Ammon's horn (tissue), 1 donor: ENCODE measurements around the gene IL23R.
A peak's percentile ranks its signal among the peaks of the same experiment; 100 is the strongest.

Experiments used
- DNase-seq: peaks from one replicate; pipeline ENCODE4 v3.0.0-alpha.2; 2016; ENCODE audit warnings: low spot score

Gene IL23R

DNA sequence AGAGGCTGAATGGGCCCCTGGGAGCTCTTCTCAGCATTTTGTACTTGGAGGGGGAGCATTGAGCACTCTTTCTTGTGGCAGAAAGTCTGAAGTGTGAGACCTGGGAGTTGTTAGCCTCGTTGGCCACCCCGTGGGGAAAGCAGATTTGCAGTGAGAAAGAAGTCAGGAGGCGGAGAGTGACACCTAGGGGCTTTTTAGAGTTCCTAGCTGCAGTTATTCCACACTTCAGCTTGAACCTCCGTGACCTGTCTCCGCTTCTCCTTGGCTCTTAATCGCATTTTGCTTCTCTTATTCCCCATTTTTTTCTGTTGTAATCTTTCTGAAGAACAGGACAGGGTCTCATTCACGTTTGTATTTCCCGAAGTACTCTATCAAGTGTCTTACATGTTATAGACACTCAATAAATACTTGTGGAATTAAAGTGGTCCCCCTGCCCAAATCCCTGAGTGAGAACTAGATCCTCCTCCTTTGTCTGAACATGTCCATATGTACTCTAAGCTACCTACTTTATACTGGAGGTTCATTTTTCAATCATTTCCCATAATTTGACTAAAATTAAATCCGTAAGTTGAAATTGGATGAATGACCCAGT, 17.0 kb upstream of the IL23R start:
- DNase-seq: peak; percentile 80

DNA sequence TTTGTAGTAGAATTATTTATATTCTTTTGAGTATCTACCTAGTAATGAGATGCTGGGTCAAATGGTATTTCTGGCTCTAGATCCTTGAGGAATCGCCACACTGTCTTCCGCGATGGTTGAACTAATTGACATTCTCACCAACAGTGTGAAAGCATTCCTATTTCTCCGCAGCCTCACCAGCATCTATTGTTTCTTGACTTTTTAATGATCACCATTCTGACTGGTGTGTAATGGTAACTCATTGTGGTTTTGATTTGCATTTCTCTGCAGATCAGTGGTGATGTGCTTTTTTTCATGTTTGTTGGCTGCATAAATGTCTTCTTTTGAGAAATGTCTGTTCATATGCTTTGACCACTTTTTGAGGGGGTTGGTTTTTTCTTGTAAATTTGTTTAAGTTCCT, 15.3 kb upstream of the IL23R start:
- no peak for DNase-seq

DNA sequence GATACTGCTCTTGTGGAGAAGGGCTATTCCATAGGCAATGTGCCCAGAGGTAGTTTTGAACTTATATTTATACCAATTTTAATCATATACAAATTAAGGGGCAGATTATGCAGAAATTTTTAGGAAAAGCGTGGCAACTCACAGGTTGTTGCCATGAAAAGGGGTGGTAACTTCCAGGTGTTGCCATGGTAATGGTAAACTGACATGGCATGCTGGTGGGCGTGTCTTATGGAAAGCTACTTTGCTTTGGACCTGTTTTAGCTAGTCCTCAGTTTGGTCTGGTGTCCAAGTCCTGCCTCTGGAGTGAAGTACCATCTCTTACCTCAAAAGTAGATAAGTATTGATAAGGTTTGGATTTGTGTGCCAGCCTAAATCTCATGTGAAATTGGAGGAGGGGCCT, 7.9 kb upstream of the IL23R start:
- no peak for DNase-seq

- no peak for DNase-seq
Measured at GRCh38 chr1:67159233-67159632, 7.0 kb upstream of the IL23R start.

GRCh38 chr1:67162954-67163353, 3.3 kb upstream of the IL23R start:
- DNase-seq: no peak

- DNase-seq: no peak
Measured at GRCh38 chr1:67165468-67166041, 699 bp upstream of the IL23R start.

DNA sequence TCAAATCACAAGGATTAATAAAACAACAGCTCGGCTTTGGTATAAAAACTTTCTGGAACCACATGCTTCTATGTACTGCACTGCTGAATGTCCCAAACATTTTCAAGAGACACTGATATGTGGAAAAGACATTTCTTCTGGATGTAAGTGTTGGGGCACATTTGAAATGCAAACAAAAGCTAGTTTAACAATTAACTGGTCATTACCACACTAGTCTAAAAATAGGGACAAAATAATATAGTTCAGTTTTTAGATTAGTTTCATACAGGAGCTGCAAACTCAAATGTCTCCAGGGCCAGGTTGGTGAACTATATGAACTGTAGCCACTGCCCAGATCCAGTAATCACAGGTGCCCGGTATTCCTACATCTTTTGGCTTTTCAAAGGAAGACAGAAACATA, 3.2 kb downstream of the IL23R start:
- DNase-seq: no peak

GRCh38 chr1:67169932-67170331, 3.7 kb downstream of the IL23R start:
- no peak for DNase-seq

GRCh38 chr1:67170751-67171573, 4.7 kb downstream of the IL23R start:
- DNase-seq: no peak

DNA sequence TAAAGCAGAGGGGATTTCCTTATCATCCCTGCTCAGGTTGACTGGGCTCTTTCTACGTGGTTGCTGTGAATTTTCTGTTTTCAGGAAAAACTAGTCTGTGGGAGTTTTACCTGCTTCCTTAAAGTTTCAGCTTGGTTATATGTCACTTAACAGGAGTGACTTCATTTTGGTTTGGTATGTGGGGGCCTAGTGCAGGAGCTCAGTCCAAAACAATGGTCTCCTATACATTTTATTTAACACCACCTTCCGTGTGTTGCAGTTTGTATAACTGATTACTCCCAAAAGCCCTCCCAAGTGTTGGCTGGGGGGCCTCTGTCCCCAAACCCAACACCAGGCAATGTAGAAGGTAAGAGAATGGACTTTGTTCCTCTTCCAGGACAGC, 5.3 kb downstream of the IL23R start:
- DNase-seq: no peak

DNA sequence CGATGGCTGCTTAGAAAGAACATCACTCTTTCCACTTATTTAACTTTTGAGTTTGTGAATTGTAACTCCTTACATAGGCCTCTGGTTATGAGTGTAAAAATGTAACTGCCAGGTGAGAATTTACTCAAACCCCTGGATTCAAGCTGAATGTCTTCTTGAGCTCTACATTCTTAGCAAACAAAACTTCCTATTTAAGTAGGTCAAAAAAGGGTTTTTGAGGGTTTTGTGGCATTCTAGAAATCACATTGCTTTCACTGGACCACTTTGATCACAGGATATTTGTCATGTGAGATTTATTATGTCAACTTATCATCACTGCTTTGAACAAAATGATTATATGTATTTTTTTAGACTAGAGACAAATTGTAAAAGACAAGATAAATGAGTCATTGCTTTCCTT, 5.7 kb downstream of the IL23R start:
- no peak for DNase-seq

GRCh38 chr1:67173988-67174387, 7.7 kb downstream of the IL23R start:
- no peak for DNase-seq

GRCh38 chr1:67174716-67175284, 8.5 kb downstream of the IL23R start:
- no peak for DNase-seq

DNA sequence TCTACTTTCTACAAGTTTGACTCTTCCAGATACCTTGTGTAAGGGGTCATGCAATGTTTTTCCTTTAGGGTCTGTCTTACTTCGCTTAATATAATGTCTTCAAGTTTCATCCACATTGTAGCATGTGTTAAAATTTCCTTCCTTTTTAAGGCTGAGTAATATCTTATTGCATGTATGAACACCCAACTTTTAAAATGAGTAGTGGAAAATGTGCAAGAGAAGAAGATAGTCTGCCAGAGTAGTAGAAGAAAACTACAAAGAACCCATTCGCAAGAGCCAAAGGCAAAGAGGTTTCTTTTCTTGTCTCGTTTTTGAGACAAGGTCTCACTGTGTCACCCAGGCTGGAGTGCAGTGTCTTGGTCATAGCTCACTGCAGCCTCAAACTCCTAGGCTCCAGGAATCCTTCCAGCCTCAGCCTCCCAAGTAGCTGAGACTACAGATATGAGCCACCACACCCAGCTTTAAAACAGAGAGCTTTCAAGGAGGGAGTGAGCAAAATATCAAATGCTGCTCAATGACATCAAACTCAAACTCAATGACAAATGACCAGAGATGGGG, 9.4 kb downstream of the IL23R start:
- DNase-seq: no peak

DNA sequence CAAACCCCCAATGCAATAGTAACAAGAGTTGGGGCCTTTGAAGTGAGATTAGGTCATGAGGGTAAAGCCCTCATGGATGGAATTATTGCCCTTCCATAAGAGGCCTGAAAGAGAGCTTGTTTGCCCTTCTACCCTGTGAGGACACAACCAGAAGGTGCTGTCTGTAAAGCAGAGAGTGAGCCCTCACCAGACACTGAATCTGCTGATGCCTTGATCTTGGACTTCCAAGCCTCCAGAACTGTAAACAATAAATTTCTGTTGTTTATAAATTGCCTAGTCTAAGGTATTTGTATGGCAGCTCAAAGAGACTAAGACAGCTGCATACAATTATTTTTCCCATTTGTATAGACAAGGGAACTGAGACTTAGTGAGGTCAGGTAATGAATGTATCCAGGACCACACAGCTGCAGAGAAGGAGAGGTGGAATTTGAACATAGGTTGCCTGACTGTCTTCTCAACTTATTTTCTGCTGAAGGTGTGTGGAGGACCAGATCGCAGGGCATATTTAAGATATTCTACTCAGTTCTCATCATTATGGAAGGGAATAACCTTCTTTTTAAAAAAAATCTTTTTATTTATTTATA, 18.7 kb downstream of the IL23R start:
- no peak for DNase-seq

DNA sequence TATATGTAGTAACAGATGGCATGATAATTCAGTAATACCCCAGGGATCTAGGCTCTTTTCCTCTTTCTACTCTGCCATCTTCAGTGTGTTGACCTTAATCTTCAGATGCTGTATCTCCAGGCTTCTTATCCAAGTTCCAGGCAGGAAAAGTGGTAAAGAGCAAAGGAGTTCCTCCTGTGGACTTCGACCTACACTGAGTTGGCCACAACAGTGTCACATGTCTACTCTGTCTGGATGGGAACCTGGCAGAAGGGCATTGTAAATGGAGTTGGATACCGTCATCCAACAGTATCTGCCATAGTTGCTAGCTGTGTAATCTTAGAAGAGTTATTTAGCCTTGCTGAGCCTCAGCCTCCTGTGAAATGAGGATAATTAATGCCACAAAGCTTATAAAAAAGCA, 21.9 kb downstream of the IL23R start:
- DNase-seq: no peak

- no peak for DNase-seq
Measured at GRCh38 chr1:67189953-67190352, 23.7 kb downstream of the IL23R start.

DNA sequence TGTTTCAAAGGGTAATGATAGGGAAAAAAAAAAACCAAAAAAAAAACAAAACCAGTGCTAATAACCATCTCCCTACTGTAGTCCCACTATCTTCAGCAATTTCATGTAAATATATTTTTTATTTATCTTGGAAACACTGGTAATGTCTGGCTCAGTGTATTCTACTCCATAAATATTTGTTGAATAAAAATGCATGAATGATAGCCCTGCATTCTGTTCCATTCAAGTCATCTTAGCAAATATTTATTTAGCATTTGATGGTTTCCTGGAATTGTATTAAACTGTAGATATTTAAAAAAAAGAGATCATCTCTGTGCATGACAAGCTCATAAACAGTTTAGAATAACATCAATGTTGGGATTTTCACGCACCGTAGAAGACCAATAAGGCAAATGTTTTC, 24.2 kb downstream of the IL23R start:
- no peak for DNase-seq

GRCh38 chr1:67190942-67191341, 24.7 kb downstream of the IL23R start:
- DNase-seq: no peak

DNA sequence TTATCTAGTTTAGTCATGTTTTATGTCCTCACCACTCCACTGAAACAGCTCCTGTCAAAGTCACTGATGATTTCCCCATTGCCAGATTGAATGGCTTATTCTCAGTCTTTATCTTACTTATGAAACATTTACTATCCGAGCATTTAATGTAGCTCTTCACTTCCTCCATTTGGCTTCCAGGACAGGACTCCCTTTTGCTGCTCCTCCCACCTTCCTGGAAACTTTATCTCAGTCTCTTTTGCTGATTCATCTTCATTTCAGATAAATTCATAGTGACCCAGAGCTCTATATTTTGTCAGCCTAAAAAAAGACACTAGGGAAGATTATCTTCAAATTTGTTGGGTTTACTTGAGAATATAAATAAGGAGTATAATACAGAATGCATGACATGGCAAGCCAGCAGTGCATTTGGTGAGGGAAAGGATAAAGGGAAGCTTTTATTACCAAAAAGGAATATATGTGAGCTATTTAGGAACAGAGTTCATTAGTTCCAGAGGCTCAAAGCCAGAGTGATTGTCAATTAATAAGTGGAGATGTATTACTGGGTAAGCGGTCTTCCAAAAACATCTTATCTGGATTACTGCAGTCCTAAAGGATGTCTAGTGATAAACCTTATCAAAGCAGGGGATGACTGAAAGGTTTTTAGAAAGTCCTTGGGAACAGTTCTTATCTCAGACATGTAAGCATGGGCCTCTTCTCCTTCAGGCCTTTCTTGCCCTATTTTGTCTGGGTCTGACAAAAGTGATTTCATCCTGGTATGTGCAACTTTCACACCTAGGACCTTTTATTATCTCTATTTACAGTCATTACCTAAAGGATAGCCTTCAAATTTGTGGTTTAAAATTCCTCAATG, 25.6 kb downstream of the IL23R start:
- no peak for DNase-seq

DNA sequence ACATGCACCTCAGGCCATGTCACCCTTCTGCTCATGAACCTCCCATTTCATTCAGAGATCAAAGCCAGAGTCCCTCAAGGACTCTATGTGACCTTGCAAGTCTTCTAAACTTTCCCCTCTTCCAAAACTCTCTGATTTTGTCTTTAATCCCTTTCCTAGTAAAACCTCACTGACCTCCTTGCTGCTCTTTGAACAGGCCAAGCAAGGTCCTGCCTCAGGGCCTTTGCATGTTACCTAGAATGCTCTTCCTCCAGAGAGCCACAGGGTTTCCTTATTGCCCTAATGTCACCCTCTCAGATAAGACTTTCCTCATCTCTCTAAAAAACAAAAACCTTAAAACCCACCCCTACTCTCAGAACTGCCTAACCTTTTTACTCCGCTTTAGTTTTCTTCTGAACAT, 26.6 kb downstream of the IL23R start:
- no peak for DNase-seq

GRCh38 chr1:67193704-67194103, 27.4 kb downstream of the IL23R start:
- DNase-seq: no peak
